ENCODE data around the gene ZBED4. TPM values are rescaled to one million over a fixed set of nuclear protein-coding genes. Genes with fewer than 3 reads are reported as not detected.

Gene ZBED4
- total RNA-seq, 1 experiment from 2014 or later: 23.0 TPM

DNA sequence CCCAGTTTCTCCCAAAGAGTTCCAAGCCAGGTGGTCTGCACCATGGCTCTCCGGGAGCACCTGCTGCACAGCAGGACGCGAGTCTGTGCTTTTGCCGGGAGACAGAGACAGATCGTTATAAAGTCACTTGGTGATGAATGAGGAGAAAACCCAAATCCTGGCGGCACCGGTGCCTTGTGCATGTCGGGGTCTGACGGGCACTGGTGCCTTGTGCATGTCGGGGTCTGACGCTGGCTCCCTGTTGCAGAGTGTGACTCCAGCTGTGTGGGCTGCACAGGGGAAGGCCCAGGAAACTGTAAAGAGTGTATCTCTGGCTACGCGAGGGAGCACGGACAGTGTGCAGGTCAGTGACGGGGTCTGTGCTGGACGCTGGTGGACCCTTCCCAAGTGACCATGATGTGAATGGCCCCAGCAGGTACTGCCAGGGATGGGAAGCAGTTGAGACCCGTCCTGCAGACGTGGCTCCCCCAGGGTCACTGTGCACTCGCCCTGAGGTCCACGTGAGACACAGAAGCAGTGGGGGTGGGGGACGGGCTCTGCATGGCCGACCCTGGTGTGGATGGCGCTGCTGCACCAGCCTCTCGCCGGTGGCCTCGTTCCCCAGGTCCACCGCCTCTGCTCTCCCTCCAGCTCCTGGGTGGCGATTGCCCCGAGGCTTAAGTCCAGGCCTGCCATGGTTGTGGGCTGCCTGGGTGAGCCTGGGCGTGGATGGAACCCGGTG lies 70.6 kb downstream of the ZBED4 start:
- Histone ChIP-seq H3K23me2 (ENCODE audit: insufficient read length, low read depth, low read length, poor library complexity, severe bottlenecking) (no peaks in the 10 kb centered on the region), H2AFZ (ENCODE audit: low read length) (no peak overlapping the region), H3K14ac (ENCODE audit: insufficient read depth, low read length) (no peak overlapping the region), H2BK12ac (ENCODE audit: insufficient read length, low read depth, low read length) (no peak overlapping the region), H4K8ac (replicated peaks; ENCODE audit: insufficient read length, low read depth, low read length) (no peak overlapping the region), H2BK15ac (ENCODE audit: low read depth, low read length) (no peak overlapping the region), H3K4me2 (ENCODE audit: insufficient read depth, insufficient read length, low read length) (no peak overlapping the region), H3K4me1 (ENCODE audit: insufficient read depth, low read length) (no peaks in the 10 kb centered on the region), H3K9me3 (ENCODE audit: control insufficient read depth, low read depth, low read length) (no peaks in the 10 kb centered on the region), H3K23ac (ENCODE audit: insufficient read length, low read depth, low read length) (no peak overlapping the region), H2BK120ac (ENCODE audit: low read depth, low read length, poor library complexity, severe bottlenecking) (no peak overlapping the region), H3T11ph (ENCODE audit: low read length) (no peak overlapping the region), H3K79me2 (ENCODE audit: insufficient read depth, low read length) (no peaks in the 10 kb centered on the region), H3K4ac (ENCODE audit: low read depth, low read length) (no peak overlapping the region), H3K18ac (ENCODE audit: insufficient read length, low read depth, low read length) (no peak overlapping the region), H3K79me1 (ENCODE audit: insufficient read depth, low read depth, low read length, poor library complexity, severe bottlenecking) (no peaks in the 10 kb centered on the region), H3K27ac (ENCODE audit: insufficient read length, low read depth, low read length) (no peak overlapping the region), H3K56ac (ENCODE audit: insufficient read length, low read depth, low read length) (no peak overlapping the region), H4K20me1 (ENCODE audit: control insufficient read depth, insufficient read depth, insufficient read length) (no peaks in the 10 kb centered on the region), H4K91ac (ENCODE audit: insufficient read length, low read depth, low read length) (no peak overlapping the region), H3K9ac (ENCODE audit: extremely low read depth, insufficient read length, low read length) (no peak overlapping the region), H2AK5ac (ENCODE audit: insufficient read length, low read length) (no peak overlapping the region), H2BK20ac (ENCODE audit: low read depth, low read length, poor library complexity, severe bottlenecking) (no peak overlapping the region), H2BK5ac (ENCODE audit: insufficient read length, low read length) (no peak overlapping the region), H3K27me3 (ENCODE audit: insufficient read depth, low read length) (no peaks in the 10 kb centered on the region), H4K5ac (ENCODE audit: insufficient read length, low read depth, low read length) (no peak overlapping the region)
- DNase-seq: no peak
- H3K9me3 Mint-ChIP-seq: no peaks in the 10 kb centered on the region
- peaks cover 3 to 8% of the 10 kb centered on the region in 2 experiments; a peak in 3 of 4 replicates for H3K4me1 Mint-ChIP-seq
- H3K27me3 Mint-ChIP-seq (ENCODE audit: low read depth): peaks cover 4% of the 10 kb centered on the region; the same call in 1 of the 2 replicates
- WGBS (ENCODE audit: extremely low coverage, insufficient read length, low lambda C conversion rate): no CpG with 5 or more reads among the region's 31 CpGs
- peaks cover 0 to 29% (median 11%) of the 10 kb centered on the region in 3 experiments; a peak in 6 of 7 replicates for H3K36me3 Mint-ChIP-seq (ENCODE audit: insufficient read depth in 1 of 3, low read depth in 3 of 3)
- TF ChIP-seq, protein P1, sequence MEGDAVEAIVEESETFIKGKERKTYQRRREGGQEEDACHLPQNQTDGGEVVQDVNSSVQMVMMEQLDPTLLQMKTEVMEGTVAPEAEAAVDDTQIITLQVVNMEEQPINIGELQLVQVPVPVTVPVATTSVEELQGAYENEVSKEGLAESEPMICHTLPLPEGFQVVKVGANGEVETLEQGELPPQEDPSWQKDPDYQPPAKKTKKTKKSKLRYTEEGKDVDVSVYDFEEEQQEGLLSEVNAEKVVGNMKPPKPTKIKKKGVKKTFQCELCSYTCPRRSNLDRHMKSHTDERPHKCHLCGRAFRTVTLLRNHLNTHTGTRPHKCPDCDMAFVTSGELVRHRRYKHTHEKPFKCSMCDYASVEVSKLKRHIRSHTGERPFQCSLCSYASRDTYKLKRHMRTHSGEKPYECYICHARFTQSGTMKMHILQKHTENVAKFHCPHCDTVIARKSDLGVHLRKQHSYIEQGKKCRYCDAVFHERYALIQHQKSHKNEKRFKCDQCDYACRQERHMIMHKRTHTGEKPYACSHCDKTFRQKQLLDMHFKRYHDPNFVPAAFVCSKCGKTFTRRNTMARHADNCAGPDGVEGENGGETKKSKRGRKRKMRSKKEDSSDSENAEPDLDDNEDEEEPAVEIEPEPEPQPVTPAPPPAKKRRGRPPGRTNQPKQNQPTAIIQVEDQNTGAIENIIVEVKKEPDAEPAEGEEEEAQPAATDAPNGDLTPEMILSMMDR (conservative IDR thresholded peaks at IDR 0.05): no peak
- H3K4me3 Mint-ChIP-seq: no peak overlapping the region
- no peak overlapping the region for H3K27ac Mint-ChIP-seq

Measured in H9 (cell line).